Fibroblast of lung (primary cell): ENCODE results near the gene KRCC1. TPM values are rescaled to one million over a fixed set of nuclear protein-coding genes. Genes with fewer than 3 reads are reported as not detected.

Experiments
- DNase-seq, 2 donors: peaks; one replicate each; pipeline versions ENCODE4 v3.0.0 to v3.0.0-alpha.2; 2010; ENCODE audit warnings: low read depth in 2 of 2
- H2AFZ ChIP-seq: 2 replicates; pipeline ENCODE4 v1.5.1; 2012; ENCODE audit warnings: low read length, control low read depth, inconsistent platforms
- H3K27ac ChIP-seq: 2 replicates; pipeline ENCODE4 v1.5.1; 2011; ENCODE audit warnings: low read length, control low read depth; ENCODE audit not compliant: insufficient read depth
- H3K27me3 ChIP-seq: 2 replicates; pipeline ENCODE4 v1.5.1; 2011; ENCODE audit warnings: mild to moderate bottlenecking, low read length; ENCODE audit not compliant: control insufficient read depth, insufficient read depth
- H3K36me3 ChIP-seq: 2 replicates; pipeline ENCODE4 v1.5.1; 2011; ENCODE audit warnings: low read length; ENCODE audit not compliant: control insufficient read depth, insufficient read depth
- H3K4me1 ChIP-seq: 2 replicates; pipeline ENCODE4 v1.5.1; 2011; ENCODE audit warnings: low read length; ENCODE audit not compliant: control insufficient read depth, insufficient read depth; ENCODE audit errors: extremely low read depth
- H3K4me2 ChIP-seq: 2 replicates; pipeline ENCODE4 v1.5.1; 2011; ENCODE audit warnings: low read length, control low read depth; ENCODE audit not compliant: insufficient read depth; ENCODE audit errors: extremely low read depth
- H3K4me3 ChIP-seq, 4 experiments: fragments of 200-600 bp in 1 of 4; sonication (generic) in 1 of 4; replicated peaks in 1 of 4; 2 replicates each; pipeline ENCODE4 v1.5.1; 2011 to 2016; ENCODE audit warnings: low read length in 4 of 4, low read depth in 3 of 4, mild to moderate bottlenecking in 3 of 4, control low read depth in 2 of 4, inconsistent platforms in 1 of 4, mixed read lengths in 1 of 4; ENCODE audit not compliant: insufficient read depth in 1 of 4; ENCODE audit errors: control extremely low read depth in 1 of 4
- H3K79me2 ChIP-seq: 2 replicates; pipeline ENCODE4 v1.5.1; 2012; ENCODE audit warnings: mild to moderate bottlenecking, low read length, inconsistent platforms; ENCODE audit not compliant: control insufficient read depth, insufficient read depth
- H3K9ac ChIP-seq: 2 replicates; pipeline ENCODE4 v1.5.1; 2011; ENCODE audit warnings: mild to moderate bottlenecking, low read length, control low read depth; ENCODE audit not compliant: insufficient read depth
- H3K9me3 ChIP-seq: 2 replicates; pipeline ENCODE4 v1.5.1; 2012; ENCODE audit warnings: low read depth, low read length; ENCODE audit not compliant: control insufficient read depth, insufficient read depth
- H4K20me1 ChIP-seq: 2 replicates; pipeline ENCODE4 v1.5.1; 2011; ENCODE audit warnings: low read length; ENCODE audit not compliant: control insufficient read depth, insufficient read depth; ENCODE audit errors: extremely low read depth
- EZH2 ChIP-seq: IDR thresholded peaks from 2 replicates; pipeline ENCODE4 v1.5.1; 2012; ENCODE audit warnings: low read length, control low read depth, mild to moderate bottlenecking; ENCODE audit errors: missing control alignments
- polyA minus RNA-seq: library from RNA; depleted of rRNA, polyadenylated mRNA; stranded (reverse); fragments of >200 nt; gene quantifications from 2 replicates; pipeline ENCODE4 v1.2.3, GENCODE V29; 2011; ENCODE audit warnings: low replicate concordance
- polyA plus RNA-seq, 2 donors: library from polyadenylated mRNA; depleted of rRNA in 1 of 2; stranded (reverse) in 1 of 2; unstranded in 1 of 2; fragments of >200 nt; gene quantifications; 2 replicates each; pipeline ENCODE4 v1.2.1, GENCODE V29; 2011 to 2012; ENCODE audit warnings: missing spikeins in 1 of 2
- total RNA-seq: library from RNA; depleted of rRNA; stranded (reverse); fragments of >200 nt; gene quantifications from 2 replicates; pipeline ENCODE4 v1.2.1, GENCODE V29; 2014
- TF ChIP-seq, protein P1 (sequence below), 2 donors: IDR thresholded peaks in 1 of 2; conservative IDR thresholded peaks in 1 of 2; 1 replicate in 1 of 2; 2 replicates in 1 of 2; pipeline ENCODE4 v1.5.1; 2011 to 2012; ENCODE audit warnings: low read length in 2 of 2, control low read depth in 1 of 2, inconsistent platforms in 1 of 2, low read depth in 1 of 2, mild to moderate bottlenecking in 1 of 2

Gene KRCC1
- 36.7 and 39.3 TPM in 2 replicates for total RNA-seq
- 24.3 and 44.4 TPM in 2 replicates for polyA plus RNA-seq
- polyA plus RNA-seq (2012), result 18.9 and 27.5 TPM in 2 replicates
- polyA minus RNA-seq, result 0.26 and 0.79 TPM in 2 replicates

DNA sequence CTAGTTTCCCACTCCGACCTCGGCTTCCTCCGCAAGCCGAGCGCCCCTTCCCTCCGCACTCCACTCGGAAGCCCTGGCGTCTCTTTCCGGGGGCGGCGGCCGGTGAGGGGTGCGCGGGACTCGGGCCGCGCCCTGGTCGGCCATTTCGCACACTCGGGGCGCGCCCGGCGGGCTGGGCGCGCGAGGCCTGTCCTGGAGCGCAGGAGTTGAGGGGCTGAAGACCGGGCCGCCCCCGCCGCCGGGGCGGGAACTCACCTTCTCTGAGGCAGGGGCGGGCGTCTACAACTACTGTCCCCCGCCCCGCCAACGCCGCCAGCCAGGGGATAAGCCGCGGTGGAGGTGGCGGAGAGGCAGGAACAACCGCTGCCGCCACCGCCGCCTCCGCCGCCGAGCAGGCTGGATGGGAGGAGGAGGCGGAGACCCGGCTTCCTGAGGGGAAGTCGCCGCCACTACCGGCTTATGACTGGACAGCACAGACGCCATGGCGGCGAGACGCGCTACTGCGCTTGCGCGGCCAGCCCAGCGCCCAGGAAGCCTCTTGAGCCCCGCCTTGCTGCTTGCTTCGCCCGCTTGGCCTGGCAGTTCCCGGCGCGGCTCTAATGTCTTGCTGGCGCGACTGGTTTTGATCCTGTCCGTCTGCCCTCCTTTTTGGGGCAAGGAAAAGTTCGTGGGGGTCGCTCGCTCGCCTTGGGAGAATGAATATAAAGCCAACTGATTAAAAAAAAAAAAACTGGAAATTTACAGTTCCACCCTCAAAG, at the start of gene KRCC1:
Gene KRCC1 (minus strand): TSS at position 413 of the 758 bp plus-strand sequence. CDS start 27,220 bp downstream, outside the sequence.
- H3K4me3 ChIP-seq, result peak within 1 kb of the TSS; percentile 73 to 86 (median 84)
- peak; percentile 95 to 96 for DNase-seq
- no peaks in the 10 kb centered on the region for H3K36me3 ChIP-seq
- H3K79me2 ChIP-seq, result peaks cover 28% of the 10 kb centered on the region
- H4K20me1 ChIP-seq, result no peaks in the 10 kb centered on the region
- H2AFZ ChIP-seq, result peak within 1 kb of the TSS; percentile 81
- TF ChIP-seq, protein P1, sequence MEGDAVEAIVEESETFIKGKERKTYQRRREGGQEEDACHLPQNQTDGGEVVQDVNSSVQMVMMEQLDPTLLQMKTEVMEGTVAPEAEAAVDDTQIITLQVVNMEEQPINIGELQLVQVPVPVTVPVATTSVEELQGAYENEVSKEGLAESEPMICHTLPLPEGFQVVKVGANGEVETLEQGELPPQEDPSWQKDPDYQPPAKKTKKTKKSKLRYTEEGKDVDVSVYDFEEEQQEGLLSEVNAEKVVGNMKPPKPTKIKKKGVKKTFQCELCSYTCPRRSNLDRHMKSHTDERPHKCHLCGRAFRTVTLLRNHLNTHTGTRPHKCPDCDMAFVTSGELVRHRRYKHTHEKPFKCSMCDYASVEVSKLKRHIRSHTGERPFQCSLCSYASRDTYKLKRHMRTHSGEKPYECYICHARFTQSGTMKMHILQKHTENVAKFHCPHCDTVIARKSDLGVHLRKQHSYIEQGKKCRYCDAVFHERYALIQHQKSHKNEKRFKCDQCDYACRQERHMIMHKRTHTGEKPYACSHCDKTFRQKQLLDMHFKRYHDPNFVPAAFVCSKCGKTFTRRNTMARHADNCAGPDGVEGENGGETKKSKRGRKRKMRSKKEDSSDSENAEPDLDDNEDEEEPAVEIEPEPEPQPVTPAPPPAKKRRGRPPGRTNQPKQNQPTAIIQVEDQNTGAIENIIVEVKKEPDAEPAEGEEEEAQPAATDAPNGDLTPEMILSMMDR (conservative IDR thresholded peaks at IDR 0.05 in 1 of 2, IDR thresholded peaks at IDR 0.05 in 1 of 2; ENCODE audit: low read depth in 1 of 2, low read length in 2 of 2), result no peak
- TF ChIP-seq EZH2, result no peak
- H3K4me1 ChIP-seq, result peaks cover 7% of the 10 kb centered on the region
- no peaks in the 10 kb centered on the region for H3K9me3 ChIP-seq
- H3K4me2 ChIP-seq, result peak within 1 kb of the TSS; percentile 91
- no peaks in the 10 kb centered on the region for H3K27me3 ChIP-seq
- H3K27ac ChIP-seq, result peak within 1 kb of the TSS; percentile 96
- peak within 1 kb of the TSS; percentile 99 for H3K9ac ChIP-seq

DNA sequence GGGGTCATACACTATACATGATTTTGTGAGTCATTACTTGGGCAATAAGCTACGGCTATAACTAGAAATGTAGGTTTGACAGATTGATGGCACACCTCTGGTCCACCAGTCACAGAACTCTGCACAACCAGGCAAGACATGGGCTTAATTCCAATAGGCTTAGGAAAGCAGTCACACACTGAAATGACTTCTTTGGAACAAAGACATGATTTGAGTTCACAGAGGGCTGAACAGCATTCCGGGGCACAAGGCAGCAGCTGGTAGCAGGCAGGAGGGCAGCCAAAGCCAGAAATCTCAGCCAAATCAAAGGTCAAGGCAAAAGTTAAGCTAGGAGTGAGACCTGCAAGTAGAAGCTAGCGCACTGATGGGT, 44.9 kb upstream of the KRCC1 start:
- H3K4me2 ChIP-seq, result no peak overlapping the region
- no peak overlapping the region for H3K4me3 ChIP-seq
- H3K9ac ChIP-seq, result no peak overlapping the region
- H3K4me1 ChIP-seq, result no peaks in the 10 kb centered on the region
- no peak overlapping the region for H2AFZ ChIP-seq
- no peak for TF ChIP-seq EZH2
- TF ChIP-seq, protein P1 (conservative IDR thresholded peaks at IDR 0.05 in 1 of 2, IDR thresholded peaks at IDR 0.05 in 1 of 2; ENCODE audit: low read depth in 1 of 2, low read length in 2 of 2), result no peak
- H4K20me1 ChIP-seq, result no peaks in the 10 kb centered on the region
- H3K79me2 ChIP-seq, result no peaks in the 10 kb centered on the region
- H3K27ac ChIP-seq, result no peak overlapping the region
- no peaks in the 10 kb centered on the region for H3K36me3 ChIP-seq
- no peaks in the 10 kb centered on the region for H3K9me3 ChIP-seq
- no peak for DNase-seq
- H3K27me3 ChIP-seq, result peaks cover 3% of the 10 kb centered on the region

DNA sequence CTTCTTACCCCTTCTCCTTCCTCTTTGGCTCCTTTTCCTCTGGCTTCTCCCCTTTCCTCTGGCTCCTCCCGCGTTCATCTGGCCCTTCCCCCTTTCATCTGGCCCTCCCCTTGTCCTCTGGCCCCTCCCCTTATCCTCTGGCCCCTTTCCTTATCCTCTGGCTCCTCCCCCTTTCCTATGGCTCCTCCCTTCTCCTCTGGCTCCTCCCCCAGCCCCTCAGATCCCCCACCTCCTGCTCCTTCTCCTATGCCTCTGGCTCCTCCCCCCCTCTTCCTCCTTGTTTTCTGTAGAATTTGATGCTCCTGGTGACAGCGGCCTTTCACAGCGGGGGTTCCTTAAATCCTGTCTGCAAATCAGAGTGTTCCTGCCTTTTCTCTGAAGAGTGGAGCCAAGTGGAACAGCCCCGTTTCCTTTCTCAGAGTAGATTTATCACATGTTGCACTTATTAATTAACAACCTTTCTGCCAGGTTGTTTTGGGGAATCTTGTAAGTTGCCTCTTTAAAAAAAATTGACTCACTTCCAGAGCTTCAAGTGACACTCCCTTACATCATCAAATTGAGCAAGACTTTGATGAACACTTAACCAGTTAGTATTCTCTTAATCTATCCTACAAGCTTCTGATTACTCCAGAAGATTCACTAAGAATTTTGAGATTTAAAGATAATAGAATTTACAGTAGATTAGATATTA, 44.4 kb upstream of the KRCC1 start:
- H3K27me3 ChIP-seq, result peaks cover 3% of the 10 kb centered on the region
- no peaks in the 10 kb centered on the region for H3K9me3 ChIP-seq
- no peaks in the 10 kb centered on the region for H3K79me2 ChIP-seq
- no peak overlapping the region for H3K4me3 ChIP-seq
- H3K9ac ChIP-seq, result no peak overlapping the region
- no peaks in the 10 kb centered on the region for H4K20me1 ChIP-seq
- H3K4me2 ChIP-seq, result no peak overlapping the region
- no peaks in the 10 kb centered on the region for H3K4me1 ChIP-seq
- no peak overlapping the region for H2AFZ ChIP-seq
- H3K27ac ChIP-seq, result no peak overlapping the region
- DNase-seq, result peak in 1 of 2 donors; percentile 39
- no peak for TF ChIP-seq EZH2
- TF ChIP-seq, protein P1 (conservative IDR thresholded peaks at IDR 0.05 in 1 of 2, IDR thresholded peaks at IDR 0.05 in 1 of 2; ENCODE audit: low read depth in 1 of 2, low read length in 2 of 2), result no peak
- H3K36me3 ChIP-seq, result no peaks in the 10 kb centered on the region
